ENCODE measurements around the gene PSMC3IP. TPM values are rescaled to one million over a fixed set of nuclear protein-coding genes. Genes with fewer than 3 reads are reported as not detected.

Gene PSMC3IP
- total and polyA plus RNA-seq, 2 donors from 2014 or later, result 3.6 to 5.8 TPM

- Histone ChIP-seq H3K4me1 (ENCODE audit: control insufficient read depth in 2 of 3, insufficient read depth in 2 of 3, low read depth in 1 of 3, low read length in 3 of 3) (peaks cover 4 to 16% (median 14%) of the 10 kb centered on the region in 3 donors), H3K27me3 (ENCODE audit: control insufficient read depth, insufficient read depth, low read length) (no peaks in the 10 kb centered on the region), H3K9me3 (ENCODE audit: control insufficient read depth in 2 of 3, insufficient read depth in 1 of 3, low read length in 3 of 3) (no peaks in the 10 kb centered on the region), H3K9ac (ENCODE audit: low read length in 3 of 3) (no peak overlapping the region), H3K36me3 (ENCODE audit: control insufficient read depth in 2 of 3, insufficient read depth in 3 of 3, low read length in 3 of 3) (peaks cover 0 to 19% (median 11%) of the 10 kb centered on the region in 3 donors), H3K27ac (ENCODE audit: low read depth in 2 of 2, low read length in 2 of 2) (no peak overlapping the region), H3K4me3 (ENCODE audit: low read length in 3 of 3) (no peak overlapping the region)
- intact Hi-C loops (cut with DNase I), result no loop called here
- no peak for TF ChIP-seq CTCF (IDR thresholded peaks at IDR 0.05; ENCODE audit: borderline replicate concordance, extremely low read depth, insufficient read depth)
- FAIRE-seq, result no peak
- DNase-seq, result no peak
Observed at GRCh38 chr17:42538482-42538881, 39.0 kb downstream of the PSMC3IP start.

- H3K9me3 ChIP-seq (ENCODE audit: control insufficient read depth in 2 of 3, insufficient read depth in 1 of 3, low read length in 3 of 3), result no peaks in the 10 kb centered on the region
- TF ChIP-seq CTCF (IDR thresholded peaks at IDR 0.05; ENCODE audit: borderline replicate concordance, extremely low read depth, insufficient read depth), result no peak
- H3K4me1 ChIP-seq (ENCODE audit: control insufficient read depth in 2 of 3, insufficient read depth in 2 of 3, low read depth in 1 of 3, low read length in 3 of 3), result peaks cover 4 to 16% (median 14%) of the 10 kb centered on the region in 3 donors
- no peak overlapping the region for H3K27ac ChIP-seq (ENCODE audit: low read depth in 2 of 2, low read length in 2 of 2)
- no peaks in the 10 kb centered on the region for H3K27me3 ChIP-seq (ENCODE audit: control insufficient read depth, insufficient read depth, low read length)
- DNase-seq (no peak), FAIRE-seq (no peak)
- peaks cover 0 to 19% (median 11%) of the 10 kb centered on the region in 3 donors for H3K36me3 ChIP-seq (ENCODE audit: control insufficient read depth in 2 of 3, insufficient read depth in 3 of 3, low read length in 3 of 3)
- intact Hi-C loops (cut with DNase I), result no loop called here
- H3K9ac ChIP-seq (ENCODE audit: low read length in 3 of 3), result no peak overlapping the region
- no peak overlapping the region for H3K4me3 ChIP-seq (ENCODE audit: low read length in 3 of 3)
Observed at GRCh38 chr17:42537826-42538451, 39.6 kb downstream of the PSMC3IP start.

GRCh38 chr17:42537156-42537805, 40.2 kb downstream of the PSMC3IP start:
- Histone ChIP-seq H3K9ac (ENCODE audit: low read length in 3 of 3) (peak overlapping the region in 2 of 3 donors; percentile 63 to 89), H3K9me3 (ENCODE audit: control insufficient read depth in 2 of 3, insufficient read depth in 1 of 3, low read length in 3 of 3) (no peaks in the 10 kb centered on the region), H3K4me3 (ENCODE audit: low read length in 3 of 3) (peak overlapping the region; percentile 75 to 93 (median 84)), H3K36me3 (ENCODE audit: control insufficient read depth in 2 of 3, insufficient read depth in 3 of 3, low read length in 3 of 3) (peaks cover 0 to 19% (median 8%) of the 10 kb centered on the region in 3 donors), H3K27me3 (ENCODE audit: control insufficient read depth, insufficient read depth, low read length) (no peaks in the 10 kb centered on the region), H3K4me1 (ENCODE audit: control insufficient read depth in 2 of 3, insufficient read depth in 2 of 3, low read depth in 1 of 3, low read length in 3 of 3) (peaks cover 4 to 16% (median 14%) of the 10 kb centered on the region in 3 donors), H3K27ac (ENCODE audit: low read depth in 2 of 2, low read length in 2 of 2) (peak overlapping the region in 1 of 2 donors; percentile 98)
- intact Hi-C loops (cut with DNase I), result no loop called here
- DNase-seq (peak in 2 of 5 donors; percentile 73 to 79), FAIRE-seq (no peak)
- TF ChIP-seq CTCF (IDR thresholded peaks at IDR 0.05; ENCODE audit: borderline replicate concordance, extremely low read depth, insufficient read depth), result no peak

Measured in kidney (tissue), 14 donors.